H9 (cell line): Measurements from ENCODE around the gene DCDC2C. TPM values are rescaled to one million over a fixed set of nuclear protein-coding genes. Genes with fewer than 3 reads are reported as not detected.

ENCODE experiments used
- DNase-seq: peaks from one replicate; pipeline ENCODE4 v3.0.0-alpha.2; 2017
- H2AFZ ChIP-seq: one replicate; pipeline ENCODE4 v1.6.1; 2013; ENCODE audit warnings: mild to moderate bottlenecking, low read length, control low read depth, moderate library complexity
- H2AK5ac ChIP-seq: 2 replicates; pipeline ENCODE4 v1.6.1; 2013; ENCODE audit warnings: low read length, control low read depth, mixed read lengths; ENCODE audit not compliant: insufficient read length
- H2BK120ac ChIP-seq: one replicate; pipeline ENCODE4 v1.6.1; 2013; ENCODE audit warnings: low read depth, mild to moderate bottlenecking, low read length, control low read depth, inconsistent platforms; ENCODE audit not compliant: poor library complexity, severe bottlenecking
- H2BK12ac ChIP-seq: 2 replicates; pipeline ENCODE4 v1.6.1; 2013; ENCODE audit warnings: low read length, control low read depth, mixed read lengths, low read depth; ENCODE audit not compliant: insufficient read length
- H2BK15ac ChIP-seq: 2 replicates; pipeline ENCODE4 v1.6.1; 2013; ENCODE audit warnings: low read depth, low read length, control low read depth
- H2BK20ac ChIP-seq: one replicate; pipeline ENCODE4 v1.6.1; 2013; ENCODE audit warnings: low read depth, mild to moderate bottlenecking, low read length, control low read depth, inconsistent platforms; ENCODE audit not compliant: poor library complexity, severe bottlenecking
- H2BK5ac ChIP-seq: 2 replicates; pipeline ENCODE4 v1.6.1; 2013; ENCODE audit warnings: low read length, control low read depth, mixed read lengths; ENCODE audit not compliant: insufficient read length
- H3K14ac ChIP-seq: 2 replicates; pipeline ENCODE4 v1.6.1; 2013; ENCODE audit warnings: low read length, control low read depth; ENCODE audit not compliant: insufficient read depth
- H3K18ac ChIP-seq: 2 replicates; pipeline ENCODE4 v1.6.1; 2013; ENCODE audit warnings: low read depth, mild to moderate bottlenecking, mixed read lengths, low read length, control low read depth; ENCODE audit not compliant: insufficient read length
- H3K23ac ChIP-seq: 2 replicates; pipeline ENCODE4 v1.6.1; 2013; ENCODE audit warnings: low read length, control low read depth, mixed read lengths, low read depth; ENCODE audit not compliant: insufficient read length
- H3K23me2 ChIP-seq: 2 replicates; pipeline ENCODE4 v1.6.1; 2013; ENCODE audit warnings: low read depth, mild to moderate bottlenecking, mixed read lengths, low read length, control low read depth; ENCODE audit not compliant: insufficient read length, poor library complexity, severe bottlenecking
- H3K27ac ChIP-seq: 2 replicates; pipeline ENCODE4 v1.5.1; 2013; ENCODE audit warnings: low read length, control low read depth, mixed read lengths, low read depth; ENCODE audit not compliant: insufficient read length
- H3K27me3 ChIP-seq: 2 replicates; pipeline ENCODE4 v1.6.1; 2013; ENCODE audit warnings: low read length, control low read depth, inconsistent platforms; ENCODE audit not compliant: insufficient read depth
- H3K4ac ChIP-seq: 2 replicates; pipeline ENCODE4 v1.6.1; 2013; ENCODE audit warnings: low read depth, mild to moderate bottlenecking, control low read depth, inconsistent platforms, low read length, moderate library complexity
- H3K4me1 ChIP-seq: 2 replicates; pipeline ENCODE4 v1.6.1; 2013; ENCODE audit warnings: low read length, control low read depth, inconsistent platforms; ENCODE audit not compliant: insufficient read depth
- H3K4me2 ChIP-seq: 2 replicates; pipeline ENCODE4 v1.6.1; 2013; ENCODE audit warnings: low read length, control low read depth, mixed read lengths; ENCODE audit not compliant: insufficient read length, insufficient read depth
- H3K56ac ChIP-seq: 2 replicates; pipeline ENCODE4 v1.6.1; 2013; ENCODE audit warnings: low read depth, mild to moderate bottlenecking, mixed read lengths, low read length, control low read depth; ENCODE audit not compliant: insufficient read length
- H3K79me1 ChIP-seq: 2 replicates; pipeline ENCODE4 v1.6.1; 2013; ENCODE audit warnings: low read depth, mild to moderate bottlenecking, moderate library complexity, low read length, control low read depth, inconsistent platforms; ENCODE audit not compliant: insufficient read depth, poor library complexity, severe bottlenecking
- H3K79me2 ChIP-seq: 2 replicates; pipeline ENCODE4 v1.6.1; 2013; ENCODE audit warnings: low read length, control low read depth, inconsistent platforms; ENCODE audit not compliant: insufficient read depth
- H3K9ac ChIP-seq: 2 replicates; pipeline ENCODE4 v1.6.1; 2013; ENCODE audit warnings: low read length, control low read depth, mixed read lengths; ENCODE audit not compliant: insufficient read length; ENCODE audit errors: extremely low read depth
- H3K9me3 ChIP-seq: one replicate; pipeline ENCODE4 v1.6.1; 2013; ENCODE audit warnings: low read depth, low read length, inconsistent platforms; ENCODE audit not compliant: control insufficient read depth
- H3T11ph ChIP-seq: one replicate; pipeline ENCODE4 v1.6.1; 2013; ENCODE audit warnings: mild to moderate bottlenecking, low read length, control low read depth, inconsistent platforms
- H4K20me1 ChIP-seq: one replicate; pipeline ENCODE4 v1.6.1; 2013; ENCODE audit not compliant: control insufficient read depth, insufficient read length, insufficient read depth
- H4K5ac ChIP-seq: 2 replicates; pipeline ENCODE4 v1.6.1; 2013; ENCODE audit warnings: low read depth, mild to moderate bottlenecking, mixed read lengths, low read length, control low read depth; ENCODE audit not compliant: insufficient read length
- H4K8ac ChIP-seq: replicated peaks from 2 replicates; pipeline ENCODE4 v1.6.1; 2013; ENCODE audit warnings: low read length, control low read depth, mixed read lengths, low read depth; ENCODE audit not compliant: insufficient read length
- H4K91ac ChIP-seq: 2 replicates; pipeline ENCODE4 v1.6.1; 2013; ENCODE audit warnings: low read depth, mild to moderate bottlenecking, moderate library complexity, mixed read lengths, low read length, control low read depth; ENCODE audit not compliant: insufficient read length
- H3K27ac Mint-ChIP-seq, 3 experiments: 2 replicates in 2 of 3; 3 replicates in 1 of 3; pipeline ENCODE4 v1.8.0; 2020 to 2021; ENCODE audit warnings: mixed read lengths in 3 of 3, mild to moderate bottlenecking in 1 of 3, moderate library complexity in 1 of 3
- H3K27me3 Mint-ChIP-seq: 2 replicates; pipeline ENCODE4 v1.8.0; 2021; ENCODE audit warnings: low read depth, mild to moderate bottlenecking, moderate library complexity, mixed read lengths
- H3K36me3 Mint-ChIP-seq, 3 experiments: 2 replicates in 2 of 3; 3 replicates in 1 of 3; pipeline ENCODE4 v1.8.0; 2020 to 2021; ENCODE audit warnings: low read depth in 3 of 3, mixed read lengths in 3 of 3; ENCODE audit not compliant: insufficient read depth in 1 of 3
- H3K4me1 Mint-ChIP-seq, 2 experiments: 2 replicates each; pipeline ENCODE4 v1.8.0; 2020; ENCODE audit warnings: mixed read lengths in 2 of 2
- H3K4me3 Mint-ChIP-seq, 2 experiments: 2 replicates in 1 of 2; 3 replicates in 1 of 2; pipeline ENCODE4 v1.8.0; 2020 to 2021; ENCODE audit warnings: mild to moderate bottlenecking in 2 of 2, mixed read lengths in 2 of 2, moderate library complexity in 1 of 2
- H3K9me3 Mint-ChIP-seq, 2 experiments: 2 replicates in 1 of 2; 3 replicates in 1 of 2; pipeline ENCODE4 v1.8.0; 2020; ENCODE audit warnings: mild to moderate bottlenecking in 2 of 2, mixed read lengths in 2 of 2, moderate library complexity in 1 of 2
- CTCF ChIP-seq: fragments of 200-600 bp; sonication (generic); conservative IDR thresholded peaks from 3 replicates; pipeline ENCODE4 v1.8.0; 2021; ENCODE audit warnings: antibody characterized with exemption, mild to moderate bottlenecking
- WGBS: extraction: QIAGEN DNeasy Blood & Tissue Kit; methylation state at CpG from one replicate; pipeline ENCODE4 v1.1.7; 2013; ENCODE audit warnings: missing lambda C conversion rate, low lambda C conversion rate, mixed read lengths; ENCODE audit not compliant: insufficient read length; ENCODE audit errors: extremely low coverage; 5-methylcytosine and 5-hydroxymethylcytosine counted together
- total RNA-seq: library from RNA; stranded (reverse); gene quantifications from 2 replicates; pipeline ENCODE4 v1.2.1, GENCODE V29; 2021

Gene DCDC2C
- total RNA-seq, 1 experiment from 2014 or later = not detected

- WGBS = no CpG with 5 or more reads among the region's 7 CpGs
Measured at GRCh38 chr2:3751251-3751650, 47.9 kb downstream of the DCDC2C start.

More at GRCh38 chr2:3751251-3751650, 47.9 kb downstream of the DCDC2C start:
- no peak overlapping the region for H2AK5ac ChIP-seq
- H3K23me2 ChIP-seq = no peaks in the 10 kb centered on the region
- H2BK12ac ChIP-seq = no peak overlapping the region
- H3K4ac ChIP-seq = no peak overlapping the region
- H3K14ac ChIP-seq = no peak overlapping the region
- H3K9ac ChIP-seq = no peak overlapping the region
- no peak overlapping the region for H3K4me2 ChIP-seq
- no peak overlapping the region for H3T11ph ChIP-seq
- Mint-ChIP-seq H3K27me3 (peaks cover 6% of the 10 kb centered on the region), H3K27ac (no peak overlapping the region), H3K36me3 (no peaks in the 10 kb centered on the region), H3K9me3 (peaks cover 2 to 3% of the 10 kb centered on the region in 2 experiments; a peak in 2 of 5 replicates), H3K4me3 (no peak overlapping the region), H3K4me1 (peaks cover 11 to 13% of the 10 kb centered on the region in 2 experiments)
- H3K9me3 ChIP-seq = no peaks in the 10 kb centered on the region
- no peaks in the 10 kb centered on the region for H3K79me1 ChIP-seq
- H3K4me1 ChIP-seq = no peaks in the 10 kb centered on the region; the same call in 1 of the 2 replicates
- H4K5ac ChIP-seq = no peak overlapping the region
- no peak overlapping the region for H2BK5ac ChIP-seq
- no peak overlapping the region for H4K8ac ChIP-seq
- H3K23ac ChIP-seq = no peak overlapping the region
- H2BK120ac ChIP-seq = no peak overlapping the region
- H3K27me3 ChIP-seq = no peaks in the 10 kb centered on the region
- no peak overlapping the region for H3K27ac ChIP-seq
- no peaks in the 10 kb centered on the region for H3K79me2 ChIP-seq
- H4K91ac ChIP-seq = no peak overlapping the region
- H2BK20ac ChIP-seq = no peak overlapping the region
- peak; percentile 16 for DNase-seq
- H3K56ac ChIP-seq = no peak overlapping the region
- no peaks in the 10 kb centered on the region for H4K20me1 ChIP-seq
- no peak overlapping the region for H2BK15ac ChIP-seq
- H3K18ac ChIP-seq = no peak overlapping the region
- no peak overlapping the region for H2AFZ ChIP-seq
- TF ChIP-seq CTCF = no peak
